WTC11 (cell line): Measurements from ENCODE around the gene FAN1. TPM values are rescaled to one million over a fixed set of nuclear protein-coding genes. Genes with fewer than 3 reads are reported as not detected.
A peak's percentile ranks its signal among the peaks of the same experiment; 100 is the strongest.

Experiments used
- ATAC-seq: fragments of 200-7000 bp; cut with Tn5 transposase; 2 replicates; pipeline ENCODE4 v1.10.0; 2021; ENCODE audit warnings: mild to moderate bottlenecking, moderate library complexity
- CTCF ChIA-PET: fragments of 300-600 bp; sonication (Branson Sonifier 250); formaldehyde crosslinking; loops from one replicate; lab custom pipeline; 2021; ENCODE audit warnings: antibody characterized with exemption; lab: Charles Lee
- POLR2A ChIA-PET: fragments of 350-600 bp; sonication (Branson Sonifier 250); formaldehyde crosslinking; loops from one replicate; lab custom pipeline; 2021; ENCODE audit warnings: antibody characterized with exemption; lab: Charles Lee
- DNase-seq: peaks from one replicate; pipeline ENCODE4 v3.0.0; 2021; ENCODE audit warnings: low spot score
- H3K27ac Mint-ChIP-seq: 2 replicates; pipeline ENCODE4 v1.8.0; 2021; ENCODE audit warnings: mixed read lengths
- H3K27me3 Mint-ChIP-seq: 2 replicates; pipeline ENCODE4 v1.8.0; 2021; ENCODE audit warnings: low read depth, mild to moderate bottlenecking, moderate library complexity, mixed read lengths
- H3K36me3 Mint-ChIP-seq: 2 replicates; pipeline ENCODE4 v1.8.0; 2021; ENCODE audit warnings: mixed read lengths
- H3K4me1 Mint-ChIP-seq: 2 replicates; pipeline ENCODE4 v1.8.0; 2022; ENCODE audit warnings: mixed read lengths
- H3K4me3 Mint-ChIP-seq: 2 replicates; pipeline ENCODE4 v1.8.0; 2021; ENCODE audit warnings: mild to moderate bottlenecking, moderate library complexity, mixed read lengths
- H3K9me3 Mint-ChIP-seq: 2 replicates; pipeline ENCODE4 v1.8.0; 2021; ENCODE audit warnings: mixed read lengths
- ELF4 ChIP-seq: sonication (generic); formaldehyde crosslinking; IDR thresholded peaks from 2 replicates; pipeline ENCODE4 v1.8.1; 2022; ENCODE audit warnings: low read depth, mild to moderate bottlenecking, moderate library complexity, missing genetic modification reagents
- EMX1 ChIP-seq: fragments of 250-450 bp; sonication (Bioruptor Pico); IDR thresholded peaks from 2 replicates; pipeline ENCODE4 v1.8.0; 2021; ENCODE audit warnings: mild to moderate bottlenecking
- HMGA2 ChIP-seq: fragments of 250-450 bp; sonication (Bioruptor Pico); IDR thresholded peaks from 2 replicates; pipeline ENCODE4 v1.4.0; 2021; ENCODE audit warnings: mild to moderate bottlenecking, moderate library complexity
- KAT7 ChIP-seq: sonication (generic); formaldehyde crosslinking; IDR thresholded peaks from 2 replicates; pipeline ENCODE4 v1.8.1; 2023; ENCODE audit warnings: missing genetic modification reagents, mild to moderate bottlenecking, borderline replicate concordance
- NR1H2 ChIP-seq: sonication (generic); formaldehyde crosslinking; IDR thresholded peaks from 2 replicates; pipeline ENCODE4 v1.9.0; 2021; ENCODE audit warnings: mild to moderate bottlenecking, moderate library complexity, missing genetic modification reagents
- NR2C2 ChIP-seq: sonication (generic); formaldehyde crosslinking; IDR thresholded peaks from 2 replicates; pipeline ENCODE4 v1.8.0; 2022; ENCODE audit warnings: mild to moderate bottlenecking, missing genetic modification reagents
- OVOL2 ChIP-seq: fragments of 250-450 bp; sonication (Bioruptor Pico); IDR thresholded peaks from 2 replicates; pipeline ENCODE4 v1.9.0; 2021; ENCODE audit warnings: mild to moderate bottlenecking, borderline replicate concordance
- ZNF263 ChIP-seq: sonication (generic); formaldehyde crosslinking; IDR thresholded peaks from 2 replicates; pipeline ENCODE4 v1.8.1; 2022; ENCODE audit warnings: low read depth, mild to moderate bottlenecking, moderate library complexity, missing genetic modification reagents
- total RNA-seq: library from RNA; stranded (reverse); gene quantifications from 3 replicates; pipeline ENCODE4 v1.2.3, GENCODE V29; 2021
- TF ChIP-seq, protein P1 (sequence below): sonication (generic); formaldehyde crosslinking; IDR thresholded peaks from 2 replicates; pipeline ENCODE4 v1.8.1; 2023; ENCODE audit warnings: mild to moderate bottlenecking, missing genetic modification reagents, moderate library complexity
- TF ChIP-seq, protein P2 (sequence below): sonication (generic); formaldehyde crosslinking; IDR thresholded peaks from 2 replicates; pipeline ENCODE4 v1.8.1; 2022; ENCODE audit warnings: low read depth, mild to moderate bottlenecking, moderate library complexity, missing genetic modification reagents, borderline replicate concordance
- TF ChIP-seq, protein P3 (sequence below): fragments of 250-450 bp; sonication (Bioruptor Pico); IDR thresholded peaks from 2 replicates; pipeline ENCODE4 v1.9.0; 2021; ENCODE audit warnings: mild to moderate bottlenecking
- TF ChIP-seq, protein P4 (sequence below): sonication (generic); formaldehyde crosslinking; IDR thresholded peaks from 2 replicates; pipeline ENCODE4 v1.8.0; 2022; ENCODE audit warnings: mild to moderate bottlenecking, missing genetic modification reagents
- TF ChIP-seq, protein P5 (sequence below): fragments of 200-600 bp; IDR thresholded peaks from 2 replicates; pipeline ENCODE4 v1.8.0; 2022; ENCODE audit warnings: antibody characterized with exemption
- TF ChIP-seq, protein P6 (sequence below): sonication (generic); formaldehyde crosslinking; conservative IDR thresholded peaks from 2 replicates; pipeline ENCODE4 v1.8.1; 2023; ENCODE audit warnings: mild to moderate bottlenecking, low read depth, missing genetic modification reagents, moderate library complexity
- TF ChIP-seq, protein P7 (sequence below): sonication (generic); formaldehyde crosslinking; IDR thresholded peaks from 2 replicates; pipeline ENCODE4 v1.8.1; 2022; ENCODE audit warnings: mild to moderate bottlenecking, missing genetic modification reagents, moderate library complexity, borderline replicate concordance
- TF ChIP-seq, protein P8 (sequence below): fragments of 250-450 bp; sonication (Bioruptor Pico); conservative IDR thresholded peaks from 2 replicates; pipeline ENCODE4 v1.9.0; 2021; ENCODE audit warnings: mild to moderate bottlenecking
- TF ChIP-seq, protein P9 (sequence below): sonication (generic); formaldehyde crosslinking; IDR thresholded peaks from 2 replicates; pipeline ENCODE4 v1.8.0; 2023; ENCODE audit warnings: mild to moderate bottlenecking, missing genetic modification reagents

FAN1 gene
- total RNA-seq, 1 experiment from 2014 or later = 22.8 TPM

DNA sequence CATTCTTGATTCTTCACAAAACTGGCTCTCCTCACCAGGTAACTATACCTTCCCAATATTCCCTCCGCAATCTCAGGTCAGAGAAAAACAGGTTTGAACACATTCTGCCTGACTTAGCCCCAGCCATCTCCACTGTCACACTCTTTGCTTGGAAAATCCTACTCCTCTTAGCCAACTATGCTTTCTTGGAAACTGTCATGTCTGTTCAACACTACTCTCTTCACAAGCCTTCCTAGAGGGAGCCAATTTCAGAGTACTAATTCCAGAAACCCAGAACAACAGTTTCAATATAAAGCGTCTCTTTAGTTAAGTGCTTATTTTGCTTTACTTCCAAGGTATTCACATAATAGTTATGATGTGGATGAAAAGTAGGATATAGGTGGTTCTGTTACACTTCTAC lies 66.0 kb downstream of the FAN1 start (continued):
- no peak for TF ChIP-seq HMGA2 (CRISPR knock-in tag)
- TF ChIP-seq, protein P1, sequence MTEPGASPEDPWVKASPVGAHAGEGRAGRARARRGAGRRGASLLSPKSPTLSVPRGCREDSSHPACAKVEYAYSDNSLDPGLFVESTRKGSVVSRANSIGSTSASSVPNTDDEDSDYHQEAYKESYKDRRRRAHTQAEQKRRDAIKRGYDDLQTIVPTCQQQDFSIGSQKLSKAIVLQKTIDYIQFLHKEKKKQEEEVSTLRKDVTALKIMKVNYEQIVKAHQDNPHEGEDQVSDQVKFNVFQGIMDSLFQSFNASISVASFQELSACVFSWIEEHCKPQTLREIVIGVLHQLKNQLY = no peak
- TF ChIP-seq, protein P2, sequence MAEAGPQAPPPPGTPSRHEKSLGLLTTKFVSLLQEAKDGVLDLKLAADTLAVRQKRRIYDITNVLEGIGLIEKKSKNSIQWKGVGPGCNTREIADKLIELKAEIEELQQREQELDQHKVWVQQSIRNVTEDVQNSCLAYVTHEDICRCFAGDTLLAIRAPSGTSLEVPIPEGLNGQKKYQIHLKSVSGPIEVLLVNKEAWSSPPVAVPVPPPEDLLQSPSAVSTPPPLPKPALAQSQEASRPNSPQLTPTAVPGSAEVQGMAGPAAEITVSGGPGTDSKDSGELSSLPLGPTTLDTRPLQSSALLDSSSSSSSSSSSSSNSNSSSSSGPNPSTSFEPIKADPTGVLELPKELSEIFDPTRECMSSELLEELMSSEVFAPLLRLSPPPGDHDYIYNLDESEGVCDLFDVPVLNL (CRISPR knock-in tag) = no peak

DNA sequence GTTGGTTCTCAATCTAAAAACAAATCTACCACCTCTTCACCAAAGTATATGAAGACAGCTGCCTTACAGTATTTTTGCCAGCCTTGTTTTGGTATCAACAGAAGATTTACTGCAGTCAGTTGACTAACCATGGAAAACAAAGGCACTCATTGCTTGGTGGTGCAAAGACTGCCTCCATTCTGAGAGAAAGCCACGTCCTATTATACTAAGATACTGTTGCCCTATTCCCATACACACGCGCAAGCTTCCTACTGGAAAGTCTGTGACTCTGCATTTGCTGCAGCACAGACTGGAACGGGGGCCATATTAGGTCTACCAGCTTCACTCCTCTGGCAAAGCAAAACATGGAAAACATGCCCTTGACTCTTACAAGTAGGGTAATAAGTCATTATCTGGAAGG lies 69.7 kb downstream of the FAN1 start:
- H3K36me3 Mint-ChIP-seq = peaks cover 6% of the 10 kb centered on the region; the same call in 1 of the 2 replicates
- no peak overlapping the region for H3K4me3 Mint-ChIP-seq
- DNase-seq (no peak), ATAC-seq (no peak)
- H3K4me1 Mint-ChIP-seq = peaks cover 5% of the 10 kb centered on the region
- no peaks in the 10 kb centered on the region for H3K9me3 Mint-ChIP-seq
- ChIA-PET CTCF (interaction anchor here (1.6 kb wide), 1 partner anchor 156 kb away, joined by 7 read pairs; no protein-coding TSS in a partner anchor), POLR2A (interaction anchor here (0.6 kb wide), 1 partner anchor 9 kb away, joined by 3 read pairs; no protein-coding TSS in a partner anchor)
- 0 out of 2 replicates have a peak overlapping the region, but pooled peaks have one; percentile 69 for H3K27ac Mint-ChIP-seq
- no peaks in the 10 kb centered on the region for H3K27me3 Mint-ChIP-seq
- TF ChIP-seq, protein P2 (CRISPR knock-in tag) = no peak
- TF ChIP-seq NR1H2 (CRISPR knock-in tag) (no peak), ELF4 (no peak), OVOL2 (CRISPR knock-in tag) (no peak), NR2C2 (CRISPR knock-in tag) (no peak), EMX1 (CRISPR knock-in tag) (no peak), ZNF263 (CRISPR knock-in tag) (no peak), KAT7 (no peak)
- TF ChIP-seq, protein P3, sequence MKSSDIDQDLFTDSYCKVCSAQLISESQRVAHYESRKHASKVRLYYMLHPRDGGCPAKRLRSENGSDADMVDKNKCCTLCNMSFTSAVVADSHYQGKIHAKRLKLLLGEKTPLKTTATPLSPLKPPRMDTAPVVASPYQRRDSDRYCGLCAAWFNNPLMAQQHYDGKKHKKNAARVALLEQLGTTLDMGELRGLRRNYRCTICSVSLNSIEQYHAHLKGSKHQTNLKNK (CRISPR knock-in tag) = no peak
- TF ChIP-seq, protein P4, sequence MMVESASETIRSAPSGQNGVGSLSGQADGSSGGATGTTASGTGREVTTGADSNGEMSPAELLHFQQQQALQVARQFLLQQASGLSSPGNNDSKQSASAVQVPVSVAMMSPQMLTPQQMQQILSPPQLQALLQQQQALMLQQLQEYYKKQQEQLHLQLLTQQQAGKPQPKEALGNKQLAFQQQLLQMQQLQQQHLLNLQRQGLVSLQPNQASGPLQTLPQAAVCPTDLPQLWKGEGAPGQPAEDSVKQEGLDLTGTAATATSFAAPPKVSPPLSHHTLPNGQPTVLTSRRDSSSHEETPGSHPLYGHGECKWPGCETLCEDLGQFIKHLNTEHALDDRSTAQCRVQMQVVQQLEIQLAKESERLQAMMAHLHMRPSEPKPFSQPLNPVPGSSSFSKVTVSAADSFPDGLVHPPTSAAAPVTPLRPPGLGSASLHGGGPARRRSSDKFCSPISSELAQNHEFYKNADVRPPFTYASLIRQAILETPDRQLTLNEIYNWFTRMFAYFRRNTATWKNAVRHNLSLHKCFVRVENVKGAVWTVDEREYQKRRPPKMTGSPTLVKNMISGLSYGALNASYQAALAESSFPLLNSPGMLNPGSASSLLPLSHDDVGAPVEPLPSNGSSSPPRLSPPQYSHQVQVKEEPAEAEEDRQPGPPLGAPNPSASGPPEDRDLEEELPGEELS = no peak
- TF ChIP-seq, protein P5, sequence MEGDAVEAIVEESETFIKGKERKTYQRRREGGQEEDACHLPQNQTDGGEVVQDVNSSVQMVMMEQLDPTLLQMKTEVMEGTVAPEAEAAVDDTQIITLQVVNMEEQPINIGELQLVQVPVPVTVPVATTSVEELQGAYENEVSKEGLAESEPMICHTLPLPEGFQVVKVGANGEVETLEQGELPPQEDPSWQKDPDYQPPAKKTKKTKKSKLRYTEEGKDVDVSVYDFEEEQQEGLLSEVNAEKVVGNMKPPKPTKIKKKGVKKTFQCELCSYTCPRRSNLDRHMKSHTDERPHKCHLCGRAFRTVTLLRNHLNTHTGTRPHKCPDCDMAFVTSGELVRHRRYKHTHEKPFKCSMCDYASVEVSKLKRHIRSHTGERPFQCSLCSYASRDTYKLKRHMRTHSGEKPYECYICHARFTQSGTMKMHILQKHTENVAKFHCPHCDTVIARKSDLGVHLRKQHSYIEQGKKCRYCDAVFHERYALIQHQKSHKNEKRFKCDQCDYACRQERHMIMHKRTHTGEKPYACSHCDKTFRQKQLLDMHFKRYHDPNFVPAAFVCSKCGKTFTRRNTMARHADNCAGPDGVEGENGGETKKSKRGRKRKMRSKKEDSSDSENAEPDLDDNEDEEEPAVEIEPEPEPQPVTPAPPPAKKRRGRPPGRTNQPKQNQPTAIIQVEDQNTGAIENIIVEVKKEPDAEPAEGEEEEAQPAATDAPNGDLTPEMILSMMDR = no peak
- TF ChIP-seq, protein P6, sequence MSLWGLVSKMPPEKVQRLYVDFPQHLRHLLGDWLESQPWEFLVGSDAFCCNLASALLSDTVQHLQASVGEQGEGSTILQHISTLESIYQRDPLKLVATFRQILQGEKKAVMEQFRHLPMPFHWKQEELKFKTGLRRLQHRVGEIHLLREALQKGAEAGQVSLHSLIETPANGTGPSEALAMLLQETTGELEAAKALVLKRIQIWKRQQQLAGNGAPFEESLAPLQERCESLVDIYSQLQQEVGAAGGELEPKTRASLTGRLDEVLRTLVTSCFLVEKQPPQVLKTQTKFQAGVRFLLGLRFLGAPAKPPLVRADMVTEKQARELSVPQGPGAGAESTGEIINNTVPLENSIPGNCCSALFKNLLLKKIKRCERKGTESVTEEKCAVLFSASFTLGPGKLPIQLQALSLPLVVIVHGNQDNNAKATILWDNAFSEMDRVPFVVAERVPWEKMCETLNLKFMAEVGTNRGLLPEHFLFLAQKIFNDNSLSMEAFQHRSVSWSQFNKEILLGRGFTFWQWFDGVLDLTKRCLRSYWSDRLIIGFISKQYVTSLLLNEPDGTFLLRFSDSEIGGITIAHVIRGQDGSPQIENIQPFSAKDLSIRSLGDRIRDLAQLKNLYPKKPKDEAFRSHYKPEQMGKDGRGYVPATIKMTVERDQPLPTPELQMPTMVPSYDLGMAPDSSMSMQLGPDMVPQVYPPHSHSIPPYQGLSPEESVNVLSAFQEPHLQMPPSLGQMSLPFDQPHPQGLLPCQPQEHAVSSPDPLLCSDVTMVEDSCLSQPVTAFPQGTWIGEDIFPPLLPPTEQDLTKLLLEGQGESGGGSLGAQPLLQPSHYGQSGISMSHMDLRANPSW (CRISPR knock-in tag) = no peak
- TF ChIP-seq, protein P1 = no peak
- TF ChIP-seq, protein P7, sequence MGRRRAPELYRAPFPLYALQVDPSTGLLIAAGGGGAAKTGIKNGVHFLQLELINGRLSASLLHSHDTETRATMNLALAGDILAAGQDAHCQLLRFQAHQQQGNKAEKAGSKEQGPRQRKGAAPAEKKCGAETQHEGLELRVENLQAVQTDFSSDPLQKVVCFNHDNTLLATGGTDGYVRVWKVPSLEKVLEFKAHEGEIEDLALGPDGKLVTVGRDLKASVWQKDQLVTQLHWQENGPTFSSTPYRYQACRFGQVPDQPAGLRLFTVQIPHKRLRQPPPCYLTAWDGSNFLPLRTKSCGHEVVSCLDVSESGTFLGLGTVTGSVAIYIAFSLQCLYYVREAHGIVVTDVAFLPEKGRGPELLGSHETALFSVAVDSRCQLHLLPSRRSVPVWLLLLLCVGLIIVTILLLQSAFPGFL (CRISPR knock-in tag) = no peak
- TF ChIP-seq, protein P8, sequence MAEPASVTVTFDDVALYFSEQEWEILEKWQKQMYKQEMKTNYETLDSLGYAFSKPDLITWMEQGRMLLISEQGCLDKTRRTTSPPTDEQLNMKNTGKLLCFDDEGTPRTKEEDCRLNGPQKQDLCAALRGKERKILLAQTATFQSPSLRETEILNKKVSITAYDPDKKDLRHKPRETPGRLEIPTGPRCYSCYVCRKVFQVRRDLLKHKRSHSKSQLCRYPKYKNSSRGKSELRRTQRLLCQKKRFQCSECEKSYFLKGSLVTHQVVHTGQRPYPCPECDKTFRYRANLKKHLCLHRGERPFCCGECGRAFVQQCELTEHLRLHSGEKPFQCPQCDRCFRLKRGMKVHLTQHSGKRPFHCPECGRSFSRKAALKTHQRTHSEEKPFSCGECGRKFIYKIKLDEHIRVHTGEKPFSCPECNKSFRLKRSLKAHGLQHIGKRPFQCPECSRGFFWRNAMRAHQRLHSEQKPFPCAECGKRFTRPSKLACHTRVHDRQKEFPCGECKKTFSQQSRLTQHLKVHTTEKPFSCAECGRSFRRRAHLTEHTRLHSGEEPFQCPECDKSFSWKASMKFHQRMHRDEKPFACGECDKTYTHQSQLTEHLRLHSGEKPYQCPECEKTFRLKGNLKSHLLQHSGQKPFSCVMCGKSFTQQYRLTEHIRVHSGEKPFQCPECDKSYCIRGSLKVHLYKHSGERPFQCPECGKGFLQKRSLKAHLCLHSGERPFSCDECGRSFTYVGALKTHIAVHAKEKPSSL = no peak
- TF ChIP-seq, protein P9, sequence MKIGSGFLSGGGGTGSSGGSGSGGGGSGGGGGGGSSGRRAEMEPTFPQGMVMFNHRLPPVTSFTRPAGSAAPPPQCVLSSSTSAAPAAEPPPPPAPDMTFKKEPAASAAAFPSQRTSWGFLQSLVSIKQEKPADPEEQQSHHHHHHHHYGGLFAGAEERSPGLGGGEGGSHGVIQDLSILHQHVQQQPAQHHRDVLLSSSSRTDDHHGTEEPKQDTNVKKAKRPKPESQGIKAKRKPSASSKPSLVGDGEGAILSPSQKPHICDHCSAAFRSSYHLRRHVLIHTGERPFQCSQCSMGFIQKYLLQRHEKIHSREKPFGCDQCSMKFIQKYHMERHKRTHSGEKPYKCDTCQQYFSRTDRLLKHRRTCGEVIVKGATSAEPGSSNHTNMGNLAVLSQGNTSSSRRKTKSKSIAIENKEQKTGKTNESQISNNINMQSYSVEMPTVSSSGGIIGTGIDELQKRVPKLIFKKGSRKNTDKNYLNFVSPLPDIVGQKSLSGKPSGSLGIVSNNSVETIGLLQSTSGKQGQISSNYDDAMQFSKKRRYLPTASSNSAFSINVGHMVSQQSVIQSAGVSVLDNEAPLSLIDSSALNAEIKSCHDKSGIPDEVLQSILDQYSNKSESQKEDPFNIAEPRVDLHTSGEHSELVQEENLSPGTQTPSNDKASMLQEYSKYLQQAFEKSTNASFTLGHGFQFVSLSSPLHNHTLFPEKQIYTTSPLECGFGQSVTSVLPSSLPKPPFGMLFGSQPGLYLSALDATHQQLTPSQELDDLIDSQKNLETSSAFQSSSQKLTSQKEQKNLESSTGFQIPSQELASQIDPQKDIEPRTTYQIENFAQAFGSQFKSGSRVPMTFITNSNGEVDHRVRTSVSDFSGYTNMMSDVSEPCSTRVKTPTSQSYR = no peak
